NT2/D1 (cell line): Measurements from ENCODE around the gene FNIP1.
"Not testable (repeated sequence)": the region's sequence is repeated elsewhere in the genome, so short reads cannot be mapped to it uniquely, and the experiment has no call there.

Source experiments
- SUZ12 ChIP-seq: IDR thresholded peaks from 2 replicates; pipeline ENCODE4 v1.6.1; 2011; ENCODE audit not compliant: insufficient read length, insufficient read depth; ENCODE audit errors: extremely low read depth
- YY1 ChIP-seq: IDR thresholded peaks from 2 replicates; pipeline ENCODE4 v1.6.1; 2011; ENCODE audit not compliant: insufficient read length, insufficient read depth

- not testable (repeated sequence) for TF ChIP-seq YY1, SUZ12
Measured at GRCh38 chr5:131717164-131717563, 79.7 kb downstream of the FNIP1 start.
